Neural progenitor cell (in vitro differentiated cells): Measurements from ENCODE around the gene PLCH2.

Experiments used
- EZH2 ChIP-seq: fragments of 200-600 bp; sonication (generic); IDR thresholded peaks from 2 replicates; pipeline ENCODE4 v1.6.1; 2017; ENCODE audit warnings: antibody characterized with exemption, mild to moderate bottlenecking, moderate library complexity
- TF ChIP-seq, protein P1 (sequence below): fragments of 200-600 bp; sonication (generic); IDR thresholded peaks from 2 replicates; pipeline ENCODE4 v1.5.1; 2017; ENCODE audit warnings: antibody characterized with exemption, mild to moderate bottlenecking

DNA sequence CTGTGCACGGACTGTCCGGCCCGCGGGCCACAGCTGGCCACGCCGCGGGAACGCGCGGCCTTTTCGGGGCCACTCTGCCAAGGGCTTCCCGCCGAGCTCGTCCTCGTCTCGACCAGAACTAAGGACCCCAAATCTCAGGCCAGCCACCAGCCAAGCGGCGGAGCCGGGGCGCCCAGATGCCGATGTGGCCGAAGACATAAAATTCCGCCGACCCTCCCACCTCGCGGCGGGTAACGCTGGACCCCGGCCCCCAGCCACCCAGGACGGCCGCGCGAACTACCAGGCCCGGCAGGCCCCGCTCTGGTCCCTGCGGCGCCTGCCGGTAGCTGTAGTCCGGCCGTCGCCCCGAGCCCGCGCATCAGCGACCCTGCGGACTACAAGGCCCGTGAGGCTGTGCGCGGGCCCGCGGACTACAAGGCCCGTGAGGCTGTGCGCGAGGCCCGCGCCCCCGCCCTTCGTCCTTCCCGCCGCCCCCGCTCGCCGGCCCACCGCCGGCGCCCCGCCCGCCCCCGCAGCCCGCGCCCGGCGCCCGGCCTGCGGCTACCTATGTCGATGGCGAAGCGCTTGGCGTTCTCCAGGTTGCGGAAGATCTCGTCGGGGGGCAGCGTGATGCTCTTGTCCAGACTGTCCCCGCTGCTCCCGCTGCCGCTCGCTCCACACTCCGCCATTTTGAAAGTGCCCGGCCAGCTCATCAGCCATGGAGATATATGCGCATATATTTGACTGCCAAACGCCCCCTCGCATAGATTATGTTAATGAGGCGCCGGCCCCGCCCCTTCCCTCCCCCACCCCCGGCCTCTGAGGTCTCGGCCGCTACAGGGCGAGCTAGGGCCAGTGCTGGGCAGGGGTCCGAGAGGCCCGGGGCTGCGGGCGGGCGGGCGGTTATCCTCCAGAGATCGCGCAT is 50.1 kb downstream of the PLCH2 start, which contains the start of gene PANK4:
- TF ChIP-seq, protein P1, sequence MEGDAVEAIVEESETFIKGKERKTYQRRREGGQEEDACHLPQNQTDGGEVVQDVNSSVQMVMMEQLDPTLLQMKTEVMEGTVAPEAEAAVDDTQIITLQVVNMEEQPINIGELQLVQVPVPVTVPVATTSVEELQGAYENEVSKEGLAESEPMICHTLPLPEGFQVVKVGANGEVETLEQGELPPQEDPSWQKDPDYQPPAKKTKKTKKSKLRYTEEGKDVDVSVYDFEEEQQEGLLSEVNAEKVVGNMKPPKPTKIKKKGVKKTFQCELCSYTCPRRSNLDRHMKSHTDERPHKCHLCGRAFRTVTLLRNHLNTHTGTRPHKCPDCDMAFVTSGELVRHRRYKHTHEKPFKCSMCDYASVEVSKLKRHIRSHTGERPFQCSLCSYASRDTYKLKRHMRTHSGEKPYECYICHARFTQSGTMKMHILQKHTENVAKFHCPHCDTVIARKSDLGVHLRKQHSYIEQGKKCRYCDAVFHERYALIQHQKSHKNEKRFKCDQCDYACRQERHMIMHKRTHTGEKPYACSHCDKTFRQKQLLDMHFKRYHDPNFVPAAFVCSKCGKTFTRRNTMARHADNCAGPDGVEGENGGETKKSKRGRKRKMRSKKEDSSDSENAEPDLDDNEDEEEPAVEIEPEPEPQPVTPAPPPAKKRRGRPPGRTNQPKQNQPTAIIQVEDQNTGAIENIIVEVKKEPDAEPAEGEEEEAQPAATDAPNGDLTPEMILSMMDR = no peak
- TF ChIP-seq EZH2 = no peak
